Mesendoderm (in vitro differentiated cells): ENCODE data around the gene KIAA1328.

Experiments used
- DNase-seq: peaks from one replicate; pipeline ENCODE4 v3.0.0; 2013
- H2AK5ac ChIP-seq: 2 replicates; pipeline ENCODE4 v1.6.1; 2013; ENCODE audit warnings: low read length, inconsistent platforms
- H2BK120ac ChIP-seq: 2 replicates; pipeline ENCODE4 v1.6.1; 2013; ENCODE audit warnings: low read depth, mild to moderate bottlenecking, low read length, moderate library complexity, mixed read lengths
- H2BK15ac ChIP-seq: replicated peaks from 2 replicates; pipeline ENCODE4 v1.6.1; 2013; ENCODE audit warnings: low read depth, mild to moderate bottlenecking, moderate library complexity
- H2BK5ac ChIP-seq: 2 replicates; pipeline ENCODE4 v1.6.1; 2013; ENCODE audit warnings: low read length, inconsistent platforms
- H3K18ac ChIP-seq: 2 replicates; pipeline ENCODE4 v1.6.1; 2013; ENCODE audit warnings: mild to moderate bottlenecking, low read length, mixed read lengths
- H3K23ac ChIP-seq: one replicate; pipeline ENCODE4 v1.6.1; 2013; ENCODE audit warnings: low read length
- H3K27ac ChIP-seq: 2 replicates; pipeline ENCODE4 v1.5.1; 2013; ENCODE audit warnings: low read depth, mild to moderate bottlenecking, inconsistent platforms, low read length, moderate library complexity
- H3K27me3 ChIP-seq: 2 replicates; pipeline ENCODE4 v1.6.1; 2013; ENCODE audit warnings: low read length, control low read depth, mild to moderate bottlenecking, inconsistent platforms; ENCODE audit not compliant: insufficient read depth, poor library complexity
- H3K36me3 ChIP-seq: 2 replicates; pipeline ENCODE4 v1.6.1; 2013; ENCODE audit warnings: low read length, inconsistent platforms; ENCODE audit not compliant: control insufficient read depth, insufficient read depth
- H3K4ac ChIP-seq: one replicate; pipeline ENCODE4 v1.6.1; 2013; ENCODE audit warnings: low read depth, mild to moderate bottlenecking, low read length, moderate library complexity
- H3K4me1 ChIP-seq: 2 replicates; pipeline ENCODE4 v1.6.1; 2013; ENCODE audit warnings: low read depth, low read length, inconsistent platforms; ENCODE audit not compliant: control insufficient read depth
- H3K4me2 ChIP-seq: 2 replicates; pipeline ENCODE4 v1.6.1; 2013; ENCODE audit warnings: low read length
- H3K4me3 ChIP-seq: 2 replicates; pipeline ENCODE4 v1.5.1; 2013; ENCODE audit warnings: mild to moderate bottlenecking, low read length
- H3K56ac ChIP-seq: one replicate; pipeline ENCODE4 v1.6.1; 2013; ENCODE audit warnings: low read length
- H3K79me1 ChIP-seq: 2 replicates; pipeline ENCODE4 v1.6.1; 2013; ENCODE audit warnings: low read length, inconsistent platforms
- H3K79me2 ChIP-seq: 2 replicates; pipeline ENCODE4 v1.6.1; 2013; ENCODE audit warnings: mild to moderate bottlenecking, low read length; ENCODE audit not compliant: control insufficient read depth, insufficient read depth
- H3K9ac ChIP-seq: 2 replicates; pipeline ENCODE4 v1.6.1; 2013; ENCODE audit warnings: low read length, inconsistent platforms
- H4K5ac ChIP-seq: one replicate; pipeline ENCODE4 v1.6.1; 2013; ENCODE audit warnings: low read length
- H4K8ac ChIP-seq: one replicate; pipeline ENCODE4 v1.6.1; 2013; ENCODE audit warnings: low read depth, mild to moderate bottlenecking, control low read depth, low read length, moderate library complexity
- WGBS: extraction: QIAGEN DNeasy Blood & Tissue Kit; methylation state at CpG from one replicate; pipeline ENCODE4 v1.1.7; 2013; ENCODE audit warnings: low lambda C conversion rate, missing lambda C conversion rate; ENCODE audit not compliant: insufficient coverage; ENCODE audit errors: extremely low coverage; 5-methylcytosine and 5-hydroxymethylcytosine counted together

Gene KIAA1328

DNA sequence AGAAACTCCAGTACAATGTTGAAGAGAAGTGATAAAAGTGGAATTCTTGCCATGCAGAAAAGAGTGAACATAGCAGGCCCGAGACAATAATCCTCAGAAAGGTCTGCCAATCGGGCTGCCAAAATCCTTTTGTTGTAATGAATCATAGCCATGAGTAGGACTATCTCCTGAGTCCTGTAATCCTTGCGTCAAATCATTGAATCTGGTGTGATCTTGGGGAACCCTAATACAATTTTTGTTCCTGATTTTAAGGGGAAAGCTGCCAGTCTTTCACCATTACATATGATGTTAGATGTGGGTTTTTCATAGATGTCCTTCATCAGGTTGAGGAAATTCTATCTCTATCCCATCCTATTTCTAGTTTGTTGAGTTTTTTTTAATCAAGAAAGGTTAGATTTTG is 2.4 kb upstream of the KIAA1328 start:
- no CpG with 5 or more reads among the region's 3 CpGs for WGBS
- Histone ChIP-seq H3K18ac (no peak overlapping the region), H3K9ac (no peak overlapping the region), H3K36me3 (no peaks in the 10 kb centered on the region), H2BK15ac (no peak overlapping the region), H3K79me2 (peaks cover 2% of the 10 kb centered on the region), H2AK5ac (no peak overlapping the region), H3K27me3 (no peaks in the 10 kb centered on the region), H3K4me2 (no peak overlapping the region), H2BK120ac (no peak overlapping the region), H2BK5ac (no peak overlapping the region), H3K23ac (no peak overlapping the region), H3K4me3 (no peak overlapping the region), H3K56ac (no peak overlapping the region), H3K4me1 (peaks cover 7% of the 10 kb centered on the region), H4K8ac (no peak overlapping the region), H3K4ac (no peak overlapping the region), H4K5ac (no peak overlapping the region), H3K27ac (no peak overlapping the region), H3K79me1 (peaks cover 3% of the 10 kb centered on the region)
- DNase-seq = no peak

GRCh38 chr18:36828157-36828629 is 734 bp upstream of the KIAA1328 start:
- H3K4me3 ChIP-seq = peak overlapping the region; percentile 97
- H3K79me1 ChIP-seq = peaks cover 3% of the 10 kb centered on the region
- no peak overlapping the region for H2BK15ac ChIP-seq
- peaks cover 2% of the 10 kb centered on the region for H3K79me2 ChIP-seq
- peak overlapping the region; percentile 86 for H2BK5ac ChIP-seq
- H2AK5ac ChIP-seq = no peak overlapping the region
- no peak overlapping the region for H4K8ac ChIP-seq
- H3K23ac ChIP-seq = peak overlapping the region; percentile 92
- H3K36me3 ChIP-seq = no peaks in the 10 kb centered on the region
- peak; percentile 64 for DNase-seq
- no peak overlapping the region for H3K18ac ChIP-seq
- no peak overlapping the region for H2BK120ac ChIP-seq
- H3K27ac ChIP-seq = peak overlapping the region; percentile 63
- no CpG with 5 or more reads among the region's 18 CpGs for WGBS
- no peaks in the 10 kb centered on the region for H3K27me3 ChIP-seq
- peak overlapping the region; percentile 100 for H3K56ac ChIP-seq
- peaks cover 4% of the 10 kb centered on the region for H3K4me1 ChIP-seq
- peak overlapping the region; percentile 98 for H3K9ac ChIP-seq
- H3K4ac ChIP-seq = no peak overlapping the region
- H4K5ac ChIP-seq = no peak overlapping the region
- H3K4me2 ChIP-seq = peak overlapping the region; percentile 43

DNA sequence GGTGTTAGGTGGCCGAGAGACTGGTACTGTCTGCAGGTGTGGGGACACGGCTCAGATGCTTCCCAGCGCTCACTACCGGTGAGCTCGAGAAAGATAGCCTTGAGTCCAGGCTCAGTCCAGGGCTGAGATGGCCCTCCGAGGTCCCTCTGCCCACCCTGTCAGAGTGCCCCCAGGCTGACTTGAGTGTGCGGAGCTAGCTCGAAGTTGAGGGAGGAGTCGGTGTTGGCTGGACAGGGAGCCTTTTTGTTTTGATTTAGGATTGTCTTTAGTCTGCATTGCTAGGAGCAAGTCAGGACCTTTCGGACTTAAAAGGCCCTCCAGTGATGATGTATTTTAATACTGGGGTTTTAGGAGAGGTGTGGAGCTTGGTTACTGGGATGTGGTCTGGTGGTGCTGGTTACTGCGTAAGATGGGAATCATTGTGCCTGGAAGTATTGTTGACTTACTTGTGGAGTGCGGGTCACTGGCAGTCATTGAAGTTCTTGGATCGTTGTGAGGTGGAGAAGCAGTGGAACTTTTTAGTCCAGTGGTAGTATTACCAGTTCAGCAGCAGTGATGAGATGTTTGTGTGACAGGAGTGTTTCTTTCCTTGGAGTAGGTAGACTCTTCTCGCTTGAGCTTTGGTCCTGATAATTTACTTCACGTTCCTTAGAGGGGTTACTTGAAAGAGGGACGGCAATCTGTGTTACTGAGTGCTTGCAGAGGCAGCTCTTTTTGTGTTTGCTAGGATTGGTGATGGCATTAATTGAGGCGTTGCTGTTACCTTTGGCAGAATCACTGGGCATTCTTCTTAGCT is 633 bp downstream of the KIAA1328 start:
- Histone ChIP-seq H2BK15ac (no peak overlapping the region), H3K9ac (peak overlapping the region; percentile 40), H3K23ac (no peak overlapping the region), H4K8ac (no peak overlapping the region), H3K4me2 (peak overlapping the region; percentile 33), H3K36me3 (no peaks in the 10 kb centered on the region), H3K56ac (peak overlapping the region; percentile 90), H3K27me3 (no peaks in the 10 kb centered on the region), H2BK120ac (no peak overlapping the region), H2AK5ac (no peak overlapping the region), H4K5ac (peak overlapping the region; percentile 33), H3K4me3 (peak overlapping the region; percentile 74), H3K79me2 (peaks cover 2% of the 10 kb centered on the region), H3K4me1 (peaks cover 4% of the 10 kb centered on the region), H3K18ac (no peak overlapping the region), H3K79me1 (peaks cover 3% of the 10 kb centered on the region), H3K27ac (peak overlapping the region; percentile 29), H3K4ac (no peak overlapping the region), H2BK5ac (no peak overlapping the region)
- no CpG with 5 or more reads among the region's 17 CpGs for WGBS
- DNase-seq = no peak

DNA sequence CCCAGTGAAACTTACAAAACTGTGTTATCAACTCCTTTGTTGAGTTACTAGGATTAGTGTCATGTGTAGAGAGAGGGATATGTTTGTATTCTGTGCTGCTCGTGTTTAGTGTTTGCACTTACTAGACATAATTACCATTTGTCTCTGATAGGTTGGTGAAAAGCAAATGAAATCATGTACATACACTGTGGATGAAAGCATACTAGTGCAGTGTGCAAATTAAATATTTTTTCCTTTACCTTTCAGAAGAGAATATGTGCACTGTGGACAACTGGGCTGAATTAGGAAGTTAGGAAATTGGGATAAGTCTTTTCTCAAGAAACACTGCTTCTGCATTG is 1.2 kb downstream of the KIAA1328 start:
- H2BK15ac ChIP-seq = no peak overlapping the region
- no peak overlapping the region for H3K27ac ChIP-seq
- H4K8ac ChIP-seq = no peak overlapping the region
- H3K79me2 ChIP-seq = peaks cover 2% of the 10 kb centered on the region
- H3K18ac ChIP-seq = no peak overlapping the region
- H3K9ac ChIP-seq = peak overlapping the region; percentile 40
- H3K56ac ChIP-seq = no peak overlapping the region
- H3K4me3 ChIP-seq = no peak overlapping the region
- H3K79me1 ChIP-seq = peaks cover 3% of the 10 kb centered on the region
- no peaks in the 10 kb centered on the region for H3K27me3 ChIP-seq
- no peak overlapping the region for H2BK5ac ChIP-seq
- WGBS = no CpG with 5 or more reads among the region's 1 CpG
- H2BK120ac ChIP-seq = no peak overlapping the region
- no peak overlapping the region for H4K5ac ChIP-seq
- H2AK5ac ChIP-seq = no peak overlapping the region
- no peak for DNase-seq
- H3K4me1 ChIP-seq = peaks cover 4% of the 10 kb centered on the region
- H3K4ac ChIP-seq = no peak overlapping the region
- H3K36me3 ChIP-seq = no peaks in the 10 kb centered on the region
- peak overlapping the region; percentile 33 for H3K4me2 ChIP-seq
- H3K23ac ChIP-seq = no peak overlapping the region

DNA sequence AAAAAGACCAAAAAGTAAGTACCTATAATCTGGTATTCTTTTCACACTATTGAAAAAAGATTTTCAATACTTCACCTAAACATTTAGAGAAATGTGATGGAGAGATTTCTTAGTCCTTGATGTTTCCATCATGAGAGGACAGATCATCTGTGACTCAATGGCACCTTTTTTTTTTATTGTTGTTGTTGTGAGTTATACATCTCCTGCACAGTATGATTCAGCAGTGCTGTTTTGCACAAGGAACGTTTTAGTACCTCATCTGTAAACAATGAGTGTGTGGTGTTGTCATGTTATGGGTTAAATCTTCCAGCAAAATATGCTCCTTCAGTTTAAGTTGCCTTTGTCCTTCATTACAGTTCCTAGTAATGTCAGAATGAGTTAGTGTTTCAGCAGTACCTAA is 2.2 kb downstream of the KIAA1328 start:
- Histone ChIP-seq H2AK5ac (no peak overlapping the region), H3K4me3 (no peak overlapping the region), H3K23ac (no peak overlapping the region), H3K79me1 (peaks cover 3% of the 10 kb centered on the region), H3K9ac (no peak overlapping the region), H3K27ac (no peak overlapping the region), H2BK15ac (no peak overlapping the region), H3K56ac (no peak overlapping the region), H3K36me3 (no peaks in the 10 kb centered on the region), H3K4me1 (peaks cover 4% of the 10 kb centered on the region), H3K79me2 (peaks cover 2% of the 10 kb centered on the region), H3K4ac (no peak overlapping the region), H3K27me3 (no peaks in the 10 kb centered on the region), H2BK120ac (no peak overlapping the region), H3K4me2 (no peak overlapping the region), H2BK5ac (no peak overlapping the region), H4K8ac (no peak overlapping the region), H3K18ac (no peak overlapping the region), H4K5ac (no peak overlapping the region)
- no peak for DNase-seq
- WGBS = no CpG with 5 or more reads among the region's 1 CpG

GRCh38 chr18:36833120-36833519 is 4.2 kb downstream of the KIAA1328 start:
- no peaks in the 10 kb centered on the region for H3K36me3 ChIP-seq
- no peak overlapping the region for H2AK5ac ChIP-seq
- no peak overlapping the region for H2BK15ac ChIP-seq
- no peak overlapping the region for H3K4ac ChIP-seq
- no peak overlapping the region for H4K8ac ChIP-seq
- H4K5ac ChIP-seq = no peak overlapping the region
- H3K27ac ChIP-seq = no peak overlapping the region
- H3K23ac ChIP-seq = no peak overlapping the region
- H3K27me3 ChIP-seq = no peaks in the 10 kb centered on the region
- H3K79me1 ChIP-seq = no peaks in the 10 kb centered on the region
- peaks cover 4% of the 10 kb centered on the region for H3K4me1 ChIP-seq
- H3K9ac ChIP-seq = no peak overlapping the region
- H3K4me3 ChIP-seq = no peak overlapping the region
- no peak overlapping the region for H3K18ac ChIP-seq
- H3K56ac ChIP-seq = no peak overlapping the region
- no peak for DNase-seq
- no peaks in the 10 kb centered on the region for H3K79me2 ChIP-seq
- no peak overlapping the region for H2BK120ac ChIP-seq
- no CpG with 5 or more reads among the region's 2 CpGs for WGBS
- no peak overlapping the region for H3K4me2 ChIP-seq
- H2BK5ac ChIP-seq = no peak overlapping the region
